ENCODE results near the gene VARS1.

Gene VARS1

GRCh38 chr6:31836474-31837368 is 41.2 kb upstream of the VARS1 start:
- Histone ChIP-seq H3K9me3 (no peaks in the 10 kb centered on the region), H3K4me3 (ENCODE audit: low read depth, low read length) (peak overlapping the region; percentile 100), H3K4me1 (no peaks in the 10 kb centered on the region), H3K27me3 (no peaks in the 10 kb centered on the region), H3K36me3 (peaks cover 48% of the 10 kb centered on the region)
- DNase-seq, result no peak
- TF ChIP-seq, protein P1, sequence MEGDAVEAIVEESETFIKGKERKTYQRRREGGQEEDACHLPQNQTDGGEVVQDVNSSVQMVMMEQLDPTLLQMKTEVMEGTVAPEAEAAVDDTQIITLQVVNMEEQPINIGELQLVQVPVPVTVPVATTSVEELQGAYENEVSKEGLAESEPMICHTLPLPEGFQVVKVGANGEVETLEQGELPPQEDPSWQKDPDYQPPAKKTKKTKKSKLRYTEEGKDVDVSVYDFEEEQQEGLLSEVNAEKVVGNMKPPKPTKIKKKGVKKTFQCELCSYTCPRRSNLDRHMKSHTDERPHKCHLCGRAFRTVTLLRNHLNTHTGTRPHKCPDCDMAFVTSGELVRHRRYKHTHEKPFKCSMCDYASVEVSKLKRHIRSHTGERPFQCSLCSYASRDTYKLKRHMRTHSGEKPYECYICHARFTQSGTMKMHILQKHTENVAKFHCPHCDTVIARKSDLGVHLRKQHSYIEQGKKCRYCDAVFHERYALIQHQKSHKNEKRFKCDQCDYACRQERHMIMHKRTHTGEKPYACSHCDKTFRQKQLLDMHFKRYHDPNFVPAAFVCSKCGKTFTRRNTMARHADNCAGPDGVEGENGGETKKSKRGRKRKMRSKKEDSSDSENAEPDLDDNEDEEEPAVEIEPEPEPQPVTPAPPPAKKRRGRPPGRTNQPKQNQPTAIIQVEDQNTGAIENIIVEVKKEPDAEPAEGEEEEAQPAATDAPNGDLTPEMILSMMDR (IDR thresholded peaks at IDR 0.05; ENCODE audit: low read depth, low read length), result no peak

DNA sequence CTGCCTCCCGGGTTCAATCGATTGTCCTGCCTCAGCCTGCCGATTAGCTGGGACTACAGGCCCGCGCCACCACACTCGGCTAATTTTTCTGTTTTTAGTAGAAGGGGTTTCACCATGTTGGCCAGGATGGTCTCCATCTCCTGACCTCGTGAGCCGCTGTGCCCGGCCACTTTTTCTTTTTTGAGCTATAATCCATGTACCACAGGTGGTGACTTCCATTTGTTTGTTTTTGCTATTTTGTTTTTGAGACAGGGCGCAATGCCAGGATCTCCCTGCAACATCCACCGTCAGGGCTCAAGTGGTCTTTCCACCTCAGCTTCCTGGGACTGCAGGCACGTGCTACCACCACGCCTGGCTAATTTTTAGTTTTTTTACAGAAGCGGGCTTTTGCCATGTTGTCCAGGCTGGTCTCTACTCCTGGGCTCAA is 40.5 kb upstream of the VARS1 start:
- no peak for DNase-seq
- TF ChIP-seq, protein P1 (IDR thresholded peaks at IDR 0.05; ENCODE audit: low read depth, low read length), result no peak
- Histone ChIP-seq H3K4me3 (ENCODE audit: low read depth, low read length) (peak overlapping the region; percentile 100), H3K4me1 (no peaks in the 10 kb centered on the region), H3K27me3 (no peaks in the 10 kb centered on the region), H3K9me3 (no peaks in the 10 kb centered on the region), H3K36me3 (peaks cover 48% of the 10 kb centered on the region)

DNA sequence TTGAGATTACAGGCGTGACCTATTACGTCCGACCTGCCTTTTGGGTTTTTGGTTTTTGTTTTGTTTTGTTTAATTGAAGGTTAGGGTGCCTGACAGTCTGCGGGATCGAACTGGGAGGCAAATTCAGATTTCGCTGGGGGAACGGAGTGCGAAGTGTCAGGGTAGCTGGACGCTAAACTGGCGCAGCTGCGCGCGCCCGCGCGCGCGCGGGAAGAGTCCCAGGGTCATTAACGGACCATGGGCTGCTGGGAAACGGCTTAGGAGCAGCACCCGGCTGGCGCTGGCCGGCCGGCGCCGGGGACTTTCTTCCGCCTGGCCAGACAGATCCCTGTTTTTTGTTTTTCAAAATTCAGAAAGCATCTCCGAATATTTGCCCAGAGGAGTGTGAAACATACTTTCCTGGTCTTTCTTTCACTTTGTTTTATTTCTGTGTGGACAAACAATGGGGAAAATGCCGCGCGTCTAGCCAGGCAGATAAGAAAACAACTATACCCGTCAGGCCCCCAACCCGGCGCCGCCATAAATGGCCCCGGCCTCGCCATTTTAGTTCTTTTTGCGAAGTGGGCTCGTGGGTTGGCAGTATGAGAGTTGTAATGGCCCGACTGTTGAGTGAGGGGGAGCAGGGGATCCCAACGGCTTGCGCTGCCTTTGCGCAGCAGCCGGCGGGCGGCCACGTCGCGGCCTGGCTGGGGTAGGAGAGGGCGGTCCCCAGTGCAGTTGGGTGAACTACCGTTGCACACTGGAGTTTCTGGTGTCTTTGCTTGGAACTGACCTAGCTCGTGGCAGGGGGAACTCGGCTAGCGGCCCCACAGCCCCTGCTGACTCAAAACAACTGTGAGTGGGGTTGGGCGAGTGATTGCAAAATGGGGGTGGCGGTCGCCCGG is 39.1 kb upstream of the VARS1 start:
- TF ChIP-seq, protein P1 (IDR thresholded peaks at IDR 0.05; ENCODE audit: low read depth, low read length), result no peak
- Histone ChIP-seq H3K9me3 (no peaks in the 10 kb centered on the region), H3K36me3 (peaks cover 41% of the 10 kb centered on the region), H3K27me3 (no peaks in the 10 kb centered on the region), H3K4me1 (no peaks in the 10 kb centered on the region), H3K4me3 (ENCODE audit: low read depth, low read length) (peak overlapping the region; percentile 100)
- DNase-seq, result peak; percentile 92

DNA sequence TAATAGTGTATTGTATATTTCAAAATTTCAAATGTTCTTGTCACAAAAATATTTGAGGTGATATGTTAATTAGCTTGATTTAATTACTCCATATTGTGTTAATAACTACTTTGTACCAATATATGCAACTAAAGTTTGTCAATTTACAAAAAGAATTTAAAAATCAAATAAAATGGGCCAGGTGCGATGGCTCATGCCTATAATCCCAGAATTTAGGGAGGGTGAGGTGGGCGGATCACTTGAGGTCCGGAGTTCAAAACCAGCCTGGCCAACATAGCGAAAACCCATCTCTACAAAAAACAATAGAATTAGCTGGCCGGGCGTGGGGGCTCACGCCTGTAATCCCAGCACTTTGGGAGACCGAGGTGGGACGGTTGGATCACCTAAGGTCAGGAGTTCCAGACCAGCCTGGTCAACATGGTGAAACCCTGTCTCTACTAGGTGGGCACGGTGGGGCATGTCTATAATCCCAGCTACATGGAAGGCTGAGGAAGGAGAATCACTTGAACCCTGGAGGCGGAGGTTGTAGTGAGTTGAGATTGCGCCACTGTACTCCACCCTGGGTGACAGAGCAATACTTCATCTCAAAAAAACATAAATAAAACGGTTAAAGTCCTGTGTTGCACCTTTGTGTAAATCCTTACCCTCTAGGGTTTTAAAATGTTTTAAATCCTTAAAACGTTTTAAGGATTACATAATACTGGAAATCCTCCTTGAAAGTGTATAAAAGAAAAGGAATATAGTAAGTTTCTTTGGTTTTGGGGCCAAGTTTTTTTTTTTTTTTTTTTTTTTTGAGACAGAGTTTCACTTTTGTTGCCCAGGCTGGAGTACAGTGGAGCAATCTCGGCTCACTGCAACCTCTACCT is 36.0 kb upstream of the VARS1 start:
- Histone ChIP-seq H3K36me3 (peaks cover 10% of the 10 kb centered on the region), H3K4me1 (0 out of 2 replicates have a peak, but pooled peaks cover under 1% of the 10 kb centered on the region), H3K4me3 (ENCODE audit: low read depth, low read length) (peak overlapping the region; percentile 86; the same call in 1 of the 2 replicates), H3K27me3 (no peaks in the 10 kb centered on the region), H3K9me3 (no peaks in the 10 kb centered on the region)
- no peak for DNase-seq
- TF ChIP-seq, protein P1 (IDR thresholded peaks at IDR 0.05; ENCODE audit: low read depth, low read length), result no peak

GRCh38 chr6:31830886-31831335 is 35.4 kb upstream of the VARS1 start:
- no peaks in the 10 kb centered on the region for H3K9me3 ChIP-seq
- DNase-seq, result no peak
- H3K4me1 ChIP-seq, result peaks cover 4% of the 10 kb centered on the region; the same call in 1 of the 2 replicates
- H3K27me3 ChIP-seq, result no peaks in the 10 kb centered on the region
- H3K4me3 ChIP-seq (ENCODE audit: low read depth, low read length), result peak overlapping the region; percentile 86
- H3K36me3 ChIP-seq, result peaks cover 4% of the 10 kb centered on the region
- TF ChIP-seq, protein P1 (IDR thresholded peaks at IDR 0.05; ENCODE audit: low read depth, low read length), result no peak

All from BE2C (cell line).